Ovary (tissue), 9 donors: ENCODE data around the gene FLT3LG. TPM values are rescaled to one million over a fixed set of nuclear protein-coding genes. Genes with fewer than 3 reads are reported as not detected.

ENCODE experiments used
- DNase-seq, 5 donors: peaks; one replicate each; pipeline ENCODE4 v3.0.0-alpha.2; 2019 to 2020
- H3K27ac ChIP-seq, 2 donors: fragments of 200-600 bp; one replicate each; pipeline versions ENCODE4 v1.5.1 to v1.8.0; 2019 to 2022
- H3K27me3 ChIP-seq: fragments of 200-600 bp; one replicate; pipeline ENCODE4 v1.8.0; 2022
- H3K36me3 ChIP-seq: fragments of 200-600 bp; sonication (generic); one replicate; pipeline ENCODE4 v1.5.1; 2019
- H3K4me1 ChIP-seq: one replicate; pipeline ENCODE4 v1.8.1; 2013; ENCODE audit warnings: mild to moderate bottlenecking, moderate library complexity; ENCODE audit not compliant: insufficient read depth
- H3K4me3 ChIP-seq: fragments of 200-600 bp; sonication (generic); one replicate; pipeline ENCODE4 v1.5.1; 2017
- H3K9me3 ChIP-seq, 2 donors: fragments of 200-600 bp in 1 of 2; sonication (generic) in 1 of 2; one replicate each; pipeline versions ENCODE4 v1.5.1 to v1.8.1; 2013 to 2019; ENCODE audit warnings: mild to moderate bottlenecking in 1 of 2, moderate library complexity in 1 of 2
- CTCF ChIP-seq, 3 donors: fragments of 450-650 bp in 2 of 3; fragments of 200-600 bp in 1 of 3; IDR thresholded peaks; one replicate each; pipeline versions ENCODE4 v1.5.1 to v1.8.0; 2016 to 2022; ENCODE audit warnings: antibody characterized with exemption in 3 of 3, mild to moderate bottlenecking in 1 of 3
- EP300 ChIP-seq: sonication (generic); formaldehyde crosslinking; IDR thresholded peaks from one replicate; pipeline ENCODE4 v1.6.1; 2017; ENCODE audit warnings: antibody characterized with exemption
- POLR2A ChIP-seq: fragments of 450-650 bp; IDR thresholded peaks from one replicate; pipeline ENCODE4 v1.6.1; 2017; ENCODE audit warnings: antibody characterized with exemption, mild to moderate bottlenecking, moderate library complexity
- whole genome bisulfite sequencing, 3 donors: extraction: QIAGEN DNeasy Blood & Tissue Kit in 1 of 3; methylation state at CpG; one replicate each; pipeline versions ENCODE4 v1.1.5 to v1.1.7; 2013 to 2017; 5-methylcytosine and 5-hydroxymethylcytosine counted together
- intact Hi-C, 4 donors: fragments of 100-400 bp; cut with DNase I; formaldehyde crosslinking; loops; one replicate each; pipeline versions ENCODE4 v1.11.0 to v1.15.1; 2022 to 2023
- microRNA counts: library from miRNA; unstranded; fragments of <30 nt; microRNA quantifications from one replicate; lab custom pipeline; 2016
- microRNA-seq, 3 donors: library from miRNA; unstranded; fragments of <30 nt; microRNA quantifications; one replicate each; pipeline versions ENCODE4 to v1.2.0, GENCODE V29; 2019 to 2020
- polyA plus RNA-seq, 2 donors: library from polyadenylated mRNA; stranded (reverse); fragments of 200-250 nt in 1 of 2; fragments of 350-450 nt in 1 of 2; fragmentation: Illumina TruSeq in 1 of 2; extraction: RNeasy Lipid Tissue Mini Kit (QIAGEN cat#74804) in 1 of 2; gene quantifications; one replicate each; pipeline ENCODE4 v1.2.3, GENCODE V29; 2013 to 2014
- small RNA-seq: library from RNA; depleted of rRNA; stranded (forward); fragments of <200 nt; gene quantifications from one replicate; pipeline ENCODE3, GENCODE V24; 2016
- total RNA-seq, 7 donors: library from RNA; depleted of rRNA in 2 of 7; stranded (reverse); fragments of >200 nt in 2 of 7; fragmentation: NEBNext Ultra II Directional in 3 of 7; extraction: Animal tissue kit (Norgen Biotek cat#: 25700) in 3 of 7; gene quantifications; one replicate each; pipeline versions ENCODE4 v1.1.0 to v1.2.4, GENCODE V29; 2016 to 2023
- donor health status: DM: no; HTN: no; CAD: no; lungs with moderate emphysema.
- donor health status: DM: no; HTN: no; CAD: no.
- donor health status: Bipolar disorder and iron deficiency.
- donor health status: DM: yes; HTN: yes; CAD: no.
- donor health status: DM: no; HTN: no; CAD: no.
- donor health status: DM: yes; HTN: yes; CAD: no.

FLT3LG gene
- total and polyA plus RNA-seq, 9 donors, result 3.9 to 15.3 (median 12.2) TPM

DNA sequence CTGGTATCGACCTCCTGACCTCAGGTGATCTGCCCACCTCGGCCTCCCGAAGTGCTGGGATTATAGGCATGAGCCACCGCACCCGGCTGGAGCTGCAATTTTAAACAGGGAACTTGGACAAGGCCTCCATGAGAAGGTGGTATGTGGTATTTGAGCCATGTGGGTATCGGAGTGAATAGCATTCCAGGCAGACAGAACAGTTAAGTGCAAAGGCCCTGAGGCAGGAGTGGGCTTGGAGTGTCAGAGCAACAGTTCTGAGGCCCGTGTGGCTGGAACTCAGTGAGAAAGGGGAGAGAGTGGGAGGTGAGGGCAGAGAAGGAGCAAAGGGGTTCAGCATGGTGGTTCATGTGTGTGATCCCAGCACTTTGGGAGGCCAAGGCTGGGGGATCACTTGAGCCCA is 56.7 kb downstream of the FLT3LG start:
- Histone ChIP-seq H3K36me3 (no peaks in the 10 kb centered on the region), H3K27ac (no peak overlapping the region), H3K4me1 (peaks cover 12% of the 10 kb centered on the region), H3K4me3 (no peak overlapping the region), H3K27me3 (no peaks in the 10 kb centered on the region), H3K9me3 (no peaks in the 10 kb centered on the region)
- TF ChIP-seq POLR2A (no peak), EP300 (no peak), CTCF (IDR thresholded peaks at IDR 0.05) (no peak)
- DNase-seq, result no peak
- intact Hi-C loops, result no loop called here
- WGBS, 3 donors, result 87 to 92% (median 90%) methylated on average over 7 of the region's 7 CpGs

- Histone ChIP-seq H3K36me3 (no peaks in the 10 kb centered on the region), H3K4me1 (peaks cover 9% of the 10 kb centered on the region), H3K9me3 (no peaks in the 10 kb centered on the region), H3K27ac (peak overlapping the region; percentile 4 to 12), H3K4me3 (peak overlapping the region; percentile 61), H3K27me3 (no peaks in the 10 kb centered on the region)
- TF ChIP-seq EP300 (no peak), POLR2A (no peak)
- peak; percentile 72 to 90 (median 87) for DNase-seq
- intact Hi-C loops, result no loop called here
- 4 to 8% (median 4%) methylated on average over 57 to 87 of the region's 87 CpGs for WGBS, 3 donors
These were observed 59.8 kb downstream of the FLT3LG start for GRCh38 chr19:49533551-49534488.

GRCh38 chr19:49534632-49535385 is 60.8 kb downstream of the FLT3LG start:
- intact Hi-C loops, result no loop called here
- H3K4me3 ChIP-seq, result no peak overlapping the region
- no peaks in the 10 kb centered on the region for H3K27me3 ChIP-seq
- peaks cover 8% of the 10 kb centered on the region for H3K4me1 ChIP-seq
- TF ChIP-seq POLR2A, result no peak
- TF ChIP-seq CTCF (IDR thresholded peaks at IDR 0.05), result no peak
- TF ChIP-seq EP300, result no peak
- no peaks in the 10 kb centered on the region for H3K9me3 ChIP-seq
- peak in 1 of 5 donors; percentile 42 for DNase-seq
- WGBS, 3 donors, result 82 to 85% (median 83%) methylated on average over 8 of the region's 8 CpGs
- no peaks in the 10 kb centered on the region for H3K36me3 ChIP-seq
- no peak overlapping the region for H3K27ac ChIP-seq

MicroRNAs encoded within 50 kb of the gene (microRNA counts, 767-probe panel; counts per million panel counts)
- microRNA hsa-miR-150-5p (lab: Ali Mortazavi, UCI), result 5,630 counts per million, percentile 96 among the panel's probes with 10 or more counts

Small RNA genes within 50 kb of the gene (microRNA-seq; reads per million reads assigned to microRNA genes)
- 87.5 to 218 (median 94.4) reads per million in 3 donors for gene MIR150

Small RNA genes within 50 kb of the gene (small RNA-seq; reads per million reads assigned to genes)
- gene COX6CP7 (not detected), gene MIR150 (7.6 reads per million, percentile 83 among the genes with 10 or more reads in this experiment), gene SNORD32A (not detected), gene SNORD33 (not detected), gene SNORD34 (not detected), gene SNORD35A (not detected), gene SNORD35B (not detected)

Other genes with a start within 250 kb of the FLT3LG start
- gene SLC6A16, start 149.0 kb upstream of the FLT3LG start, total RNA-seq, result 1 to 10 TPM; 1.8 to 9.3 (median 4.6) TPM
- 1 to 10 TPM; 3.3 to 5.3 TPM for gene SLC6A16, start 149.0 kb upstream of the FLT3LG start, polyA plus RNA-seq
- gene CD37, start 138.8 kb upstream of the FLT3LG start, total RNA-seq, result 10 to 100 TPM in 1 of 7 donors, 1 to 10 TPM in 6; 1.5 to 11.6 (median 5.4) TPM
- gene CD37, start 138.8 kb upstream of the FLT3LG start, polyA plus RNA-seq, result 10 to 100 TPM in 1 of 2 donors, 1 to 10 TPM in 1; 3.5 to 21.5 TPM
- gene TEAD2, start 111.8 kb upstream of the FLT3LG start, total RNA-seq, result 10 to 100 TPM; 27.8 to 63.1 (median 47.3) TPM
- gene TEAD2, start 111.8 kb upstream of the FLT3LG start, polyA plus RNA-seq, result 10 to 100 TPM; 34.0 to 38.4 TPM
- 1 to 10 TPM in 5 of 7 donors, under 1 TPM in 1, not detected in 1; 0.22 to 2.4 (median 1.3) TPM for gene DKKL1, start 110.3 kb upstream of the FLT3LG start, total RNA-seq
- gene DKKL1, start 110.3 kb upstream of the FLT3LG start, polyA plus RNA-seq, result under 1 TPM; 0.35 to 0.42 TPM
- under 1 TPM in 1 of 7 donors, not detected in 6; 0.23 TPM for gene KASH5, start 86.0 kb upstream of the FLT3LG start, total RNA-seq
- under 1 TPM in 1 of 2 donors, not detected in 1; 0.15 TPM for gene KASH5, start 86.0 kb upstream of the FLT3LG start, polyA plus RNA-seq
- gene PTH2, start 50.8 kb upstream of the FLT3LG start, total RNA-seq, result not detected
- gene PTH2, start 50.8 kb upstream of the FLT3LG start, polyA plus RNA-seq, result not detected
- gene GFY, start 48.8 kb upstream of the FLT3LG start, total RNA-seq, result not detected
- gene GFY, start 48.8 kb upstream of the FLT3LG start, polyA plus RNA-seq, result not detected
- gene SLC17A7, start 32.7 kb upstream of the FLT3LG start, total RNA-seq, result under 1 TPM in 5 of 7 donors, not detected in 2; 0.15 to 0.57 (median 0.17) TPM
- 1 to 10 TPM in 1 of 2 donors, under 1 TPM in 1; 0.19 to 2.5 TPM for gene SLC17A7, start 32.7 kb upstream of the FLT3LG start, polyA plus RNA-seq
- 10 to 100 TPM; 42.6 to 69.4 (median 58.5) TPM for gene PIH1D1, start 22.4 kb upstream of the FLT3LG start, total RNA-seq
- gene PIH1D1, start 22.4 kb upstream of the FLT3LG start, polyA plus RNA-seq, result 10 to 100 TPM; 28.6 to 63.5 TPM
- gene ALDH16A1, start 21.0 kb upstream of the FLT3LG start, total RNA-seq, result 10 to 100 TPM; 15.8 to 24.2 (median 20.2) TPM
- gene ALDH16A1, start 21.0 kb upstream of the FLT3LG start, polyA plus RNA-seq, result 10 to 100 TPM in 1 of 2 donors, under 1 TPM in 1; 0.93 to 22.5 TPM
- gene RPL13A, start 13.4 kb downstream of the FLT3LG start, total RNA-seq, result 1,000 to 10,000 TPM; 4,998 to 9,736 (median 6,664) TPM
- gene RPL13A, start 13.4 kb downstream of the FLT3LG start, polyA plus RNA-seq, result 1,000 to 10,000 TPM; 3,682 to 6,907 TPM
- over 10,000 TPM in 2 of 7 donors, 1,000 to 10,000 TPM in 5; 2,881 to 13,366 (median 4,211) TPM for gene RPS11, start 22.2 kb downstream of the FLT3LG start, total RNA-seq
- 1,000 to 10,000 TPM; 8,754 to 9,572 TPM for gene RPS11, start 22.2 kb downstream of the FLT3LG start, polyA plus RNA-seq
- gene FCGRT, start 38.4 kb downstream of the FLT3LG start, total RNA-seq, result 100 to 1,000 TPM; 158 to 247 (median 238) TPM
- gene FCGRT, start 38.4 kb downstream of the FLT3LG start, polyA plus RNA-seq, result 100 to 1,000 TPM; 180 to 295 TPM
- gene RCN3, start 53.8 kb downstream of the FLT3LG start, total RNA-seq, result 10 to 100 TPM; 26.4 to 54.8 (median 37.8) TPM
- 10 to 100 TPM; 13.6 to 37.5 TPM for gene RCN3, start 53.8 kb downstream of the FLT3LG start, polyA plus RNA-seq
- 10 to 100 TPM; 44.8 to 70.1 (median 58.7) TPM for gene NOSIP, start 106.3 kb downstream of the FLT3LG start, total RNA-seq
- 10 to 100 TPM; 31.0 to 65.0 TPM for gene NOSIP, start 106.3 kb downstream of the FLT3LG start, polyA plus RNA-seq
- 1 to 10 TPM in 3 of 7 donors, under 1 TPM in 1, not detected in 3; 0.77 to 4.0 (median 1.6) TPM for gene PRRG2, start 107.1 kb downstream of the FLT3LG start, total RNA-seq
- under 1 TPM; 0.65 to 0.75 TPM for gene PRRG2, start 107.1 kb downstream of the FLT3LG start, polyA plus RNA-seq
- 10 to 100 TPM in 5 of 7 donors, 1 to 10 TPM in 2; 8.1 to 44.1 (median 31.8) TPM for gene PRR12, start 117.0 kb downstream of the FLT3LG start, total RNA-seq
- 10 to 100 TPM in 1 of 2 donors, 1 to 10 TPM in 1; 2.8 to 22.8 TPM for gene PRR12, start 117.0 kb downstream of the FLT3LG start, polyA plus RNA-seq
- 10 to 100 TPM; 28.7 to 62.8 (median 37.6) TPM for gene RRAS, start 165.9 kb downstream of the FLT3LG start, total RNA-seq
- gene RRAS, start 165.9 kb downstream of the FLT3LG start, polyA plus RNA-seq, result 10 to 100 TPM; 24.2 to 63.4 TPM
- gene SCAF1, start 168.0 kb downstream of the FLT3LG start, total RNA-seq, result 10 to 100 TPM; 14.9 to 94.6 (median 68.8) TPM
- gene SCAF1, start 168.0 kb downstream of the FLT3LG start, polyA plus RNA-seq, result 10 to 100 TPM in 1 of 2 donors, 1 to 10 TPM in 1; 3.3 to 29.1 TPM
- gene IRF3, start 191.6 kb downstream of the FLT3LG start, total RNA-seq, result 10 to 100 TPM; 46.1 to 89.0 (median 69.5) TPM
- 10 to 100 TPM; 24.2 to 76.9 TPM for gene IRF3, start 191.6 kb downstream of the FLT3LG start, polyA plus RNA-seq
- 10 to 100 TPM in 6 of 7 donors, 1 to 10 TPM in 1; 8.0 to 21.0 (median 15.6) TPM for gene BCL2L12, start 191.7 kb downstream of the FLT3LG start, total RNA-seq
- 10 to 100 TPM in 1 of 2 donors, 1 to 10 TPM in 1; 6.7 to 17.7 TPM for gene BCL2L12, start 191.7 kb downstream of the FLT3LG start, polyA plus RNA-seq
- 100 to 1,000 TPM; 125 to 174 (median 152) TPM for gene PRMT1, start 203.1 kb downstream of the FLT3LG start, total RNA-seq
- 100 to 1,000 TPM in 1 of 2 donors, 10 to 100 TPM in 1; 57.1 to 182 TPM for gene PRMT1, start 203.1 kb downstream of the FLT3LG start, polyA plus RNA-seq
- gene ADM5, start 215.4 kb downstream of the FLT3LG start, total RNA-seq, result 1 to 10 TPM in 4 of 7 donors, under 1 TPM in 3; 0.48 to 1.9 (median 1.3) TPM
- 1 to 10 TPM in 1 of 2 donors, not detected in 1; 1.6 TPM for gene ADM5, start 215.4 kb downstream of the FLT3LG start, polyA plus RNA-seq
- 10 to 100 TPM in 4 of 7 donors, 1 to 10 TPM in 3; 4.6 to 25.8 (median 14.5) TPM for gene CPT1C, start 216.9 kb downstream of the FLT3LG start, total RNA-seq
- gene CPT1C, start 216.9 kb downstream of the FLT3LG start, polyA plus RNA-seq, result 10 to 100 TPM in 1 of 2 donors, 1 to 10 TPM in 1; 9.4 to 12.9 TPM